NAMALWA (cell line): ENCODE data around the gene CCDC136.

Source experiments
- DNase-seq: peaks from one replicate; pipeline ENCODE4 v3.0.0-alpha.2; 2015; ENCODE audit warnings: low spot score

Gene CCDC136

DNA sequence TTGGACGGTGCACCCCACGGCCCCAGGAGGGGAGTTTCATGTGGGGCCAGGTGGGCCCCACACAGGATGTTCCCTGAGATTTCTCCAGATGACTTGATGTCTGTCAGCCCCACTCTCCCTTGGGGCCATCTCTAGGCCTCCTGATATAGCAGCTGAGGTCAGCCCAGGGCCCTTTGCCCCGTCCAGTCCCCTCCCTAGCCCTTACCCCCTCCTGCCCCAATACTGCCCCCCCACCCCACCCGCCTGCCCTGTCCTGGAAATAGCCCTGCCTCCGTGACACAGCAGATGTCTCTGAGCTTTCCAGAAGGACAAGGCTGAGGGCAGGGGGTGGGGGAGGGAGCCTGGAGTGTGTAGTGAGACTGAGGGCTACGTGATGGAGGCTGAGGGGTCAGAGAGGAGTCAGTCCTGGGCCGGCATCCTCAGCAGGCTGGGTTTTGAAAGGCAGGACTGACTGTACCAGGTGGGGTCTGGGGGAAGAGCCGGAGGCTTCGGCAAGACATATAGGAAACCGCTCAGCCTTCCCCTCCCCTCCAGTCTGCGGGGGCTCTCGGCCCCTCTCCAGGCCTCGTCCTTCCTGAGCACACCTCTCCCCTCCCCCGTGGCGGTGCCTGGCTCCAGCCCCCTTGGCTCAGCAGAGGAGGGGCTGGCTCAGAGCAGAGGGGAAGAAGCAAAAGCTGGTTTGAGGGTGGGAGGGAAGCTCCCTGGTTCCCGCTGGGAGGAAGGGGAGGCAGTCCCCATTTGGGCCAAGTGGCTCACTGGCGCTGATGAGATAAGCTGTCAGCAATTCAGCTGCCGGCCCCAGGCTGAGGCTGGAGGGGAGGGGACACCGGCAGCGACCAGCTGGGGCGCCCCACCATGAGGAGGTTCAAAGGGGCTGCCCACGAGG lies 40.5 kb downstream of the CCDC136 start:
- no peak for DNase-seq

DNA sequence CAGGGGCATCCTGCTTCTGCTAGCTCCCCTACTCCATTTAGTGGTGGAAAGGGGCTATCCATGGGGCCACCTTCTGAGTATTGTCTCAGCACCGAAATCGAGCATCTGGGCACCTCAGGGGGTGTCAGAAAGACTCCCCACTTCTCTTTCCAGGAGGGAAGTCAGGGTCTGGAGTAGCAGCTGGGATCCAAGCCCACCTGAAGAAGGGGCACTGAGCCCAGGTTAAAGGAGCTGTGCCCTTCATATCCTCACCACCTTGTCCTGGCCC lies 41.0 kb downstream of the CCDC136 start:
- DNase-seq = no peak

DNA sequence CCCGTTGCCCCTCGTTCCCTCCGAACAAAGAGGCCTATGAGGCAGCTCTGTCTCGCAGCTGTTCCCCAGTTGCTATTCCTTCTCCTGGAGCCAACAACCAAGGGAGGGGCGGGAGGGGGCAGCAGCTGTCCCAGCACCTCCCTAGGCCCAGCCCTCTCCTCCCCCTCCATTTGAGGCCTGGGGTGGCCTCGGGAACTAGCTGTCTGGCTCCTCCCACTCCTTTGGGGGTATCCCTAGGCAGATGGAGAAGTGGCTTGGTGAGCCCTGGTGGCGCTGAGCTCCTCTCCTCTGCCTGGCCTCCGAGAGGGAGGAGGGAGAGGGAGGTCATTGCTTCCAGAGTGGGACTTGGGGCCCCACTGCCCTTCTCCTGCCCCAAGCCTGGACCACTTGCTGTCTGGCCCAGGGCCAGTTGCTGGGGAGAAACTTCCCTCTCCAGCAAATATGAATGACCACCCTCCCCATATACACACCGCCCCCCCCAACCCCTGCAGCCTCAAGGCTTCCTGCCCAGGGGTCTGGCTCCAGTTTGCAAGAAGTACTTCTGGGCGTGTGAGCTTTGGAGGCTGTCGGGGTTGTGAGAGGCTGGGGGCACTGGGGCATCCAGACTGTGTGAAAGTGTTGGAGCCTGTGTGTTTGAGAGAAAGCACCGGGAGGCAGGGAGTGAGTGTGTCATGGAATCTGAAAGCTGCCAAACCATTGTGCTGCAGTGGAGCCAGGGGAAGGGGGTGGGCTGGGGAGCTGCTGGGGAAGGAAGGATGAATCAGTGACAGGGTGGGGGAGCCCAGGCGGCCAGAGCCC lies 41.6 kb downstream of the CCDC136 start:
- no peak for DNase-seq

DNA sequence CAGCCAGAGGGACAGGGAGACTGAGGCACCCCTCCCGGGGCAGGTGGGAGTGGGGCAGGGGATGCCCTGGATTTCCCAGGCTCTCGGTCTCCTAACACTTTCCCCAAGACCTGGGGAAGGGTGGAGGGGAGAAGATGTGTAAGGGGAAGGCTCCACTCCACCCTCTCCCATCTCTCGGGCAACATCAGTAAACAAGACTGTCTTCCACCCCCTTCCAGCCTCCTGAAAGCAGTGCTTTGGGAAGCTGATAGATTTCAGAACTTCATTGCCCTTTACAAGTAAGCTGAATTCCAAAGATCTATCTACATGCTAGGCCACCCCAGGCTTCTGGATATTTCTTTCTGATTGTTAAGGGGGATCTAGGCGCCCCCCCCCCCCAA lies 42.2 kb downstream of the CCDC136 start:
- no peak for DNase-seq

DNA sequence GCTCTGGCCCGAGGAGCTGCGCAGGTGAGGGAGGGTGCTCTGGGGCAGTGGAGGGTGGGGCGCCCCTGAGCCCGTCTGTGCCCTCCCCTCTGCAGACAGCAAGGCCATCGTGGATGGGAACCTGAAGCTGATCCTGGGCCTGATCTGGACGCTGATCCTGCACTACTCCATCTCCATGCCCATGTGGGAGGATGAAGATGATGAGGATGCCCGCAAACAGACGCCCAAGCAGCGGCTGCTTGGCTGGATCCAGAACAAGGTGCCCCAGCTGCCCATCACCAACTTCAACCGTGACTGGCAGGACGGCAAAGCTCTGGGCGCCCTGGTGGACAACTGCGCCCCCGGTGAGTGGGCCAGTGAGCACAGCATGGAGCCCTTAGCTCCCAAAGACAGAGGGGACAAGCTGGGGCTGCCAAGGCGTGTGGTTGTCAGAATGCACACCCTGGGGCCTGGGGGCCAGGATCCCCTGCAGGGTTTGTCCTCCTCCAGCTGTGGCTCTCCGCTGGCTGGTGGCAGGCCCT lies 43.5 kb downstream of the CCDC136 start:
- DNase-seq = no peak

DNA sequence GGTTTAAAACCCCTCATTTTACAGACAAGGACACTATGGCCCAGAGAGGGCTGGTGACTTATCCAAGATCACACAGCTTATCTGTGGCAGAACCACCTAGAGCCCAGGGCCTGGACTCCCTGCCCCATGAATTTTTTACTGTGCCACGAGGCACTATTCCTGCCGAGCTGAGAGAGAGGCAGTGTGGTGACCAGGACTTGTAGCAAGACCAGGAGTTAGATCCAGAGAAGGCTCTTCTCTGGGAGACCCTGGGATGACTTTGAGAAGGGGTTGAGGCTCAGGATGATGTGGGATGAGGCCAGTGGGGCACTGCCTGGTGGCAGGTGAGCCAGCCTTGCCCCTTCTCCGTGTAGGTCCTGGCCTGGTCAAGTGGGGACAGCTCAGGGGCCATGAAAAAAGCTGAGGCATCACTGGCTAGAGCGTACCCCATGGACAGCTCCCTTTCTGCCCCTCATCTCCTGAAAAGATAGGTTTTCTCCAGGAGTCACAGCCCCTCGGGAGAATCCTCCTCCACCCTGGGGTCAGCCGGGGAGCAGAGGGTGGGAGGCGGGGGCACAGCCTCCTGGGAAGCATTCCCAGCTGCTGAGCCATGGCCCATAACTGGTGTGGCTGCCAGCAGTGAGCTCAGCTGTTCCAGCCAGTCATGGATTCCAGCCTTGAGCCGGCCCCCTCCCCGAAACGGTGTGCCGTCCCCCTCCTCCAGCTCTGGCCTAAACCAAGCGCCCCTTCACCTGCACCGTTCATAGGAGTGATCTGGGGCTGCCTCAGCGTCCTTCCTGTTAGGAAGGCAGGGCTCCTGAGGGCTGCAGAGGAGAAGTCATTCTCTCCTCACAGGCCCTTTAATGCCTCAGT lies 44.2 kb downstream of the CCDC136 start:
- DNase-seq = no peak

DNA sequence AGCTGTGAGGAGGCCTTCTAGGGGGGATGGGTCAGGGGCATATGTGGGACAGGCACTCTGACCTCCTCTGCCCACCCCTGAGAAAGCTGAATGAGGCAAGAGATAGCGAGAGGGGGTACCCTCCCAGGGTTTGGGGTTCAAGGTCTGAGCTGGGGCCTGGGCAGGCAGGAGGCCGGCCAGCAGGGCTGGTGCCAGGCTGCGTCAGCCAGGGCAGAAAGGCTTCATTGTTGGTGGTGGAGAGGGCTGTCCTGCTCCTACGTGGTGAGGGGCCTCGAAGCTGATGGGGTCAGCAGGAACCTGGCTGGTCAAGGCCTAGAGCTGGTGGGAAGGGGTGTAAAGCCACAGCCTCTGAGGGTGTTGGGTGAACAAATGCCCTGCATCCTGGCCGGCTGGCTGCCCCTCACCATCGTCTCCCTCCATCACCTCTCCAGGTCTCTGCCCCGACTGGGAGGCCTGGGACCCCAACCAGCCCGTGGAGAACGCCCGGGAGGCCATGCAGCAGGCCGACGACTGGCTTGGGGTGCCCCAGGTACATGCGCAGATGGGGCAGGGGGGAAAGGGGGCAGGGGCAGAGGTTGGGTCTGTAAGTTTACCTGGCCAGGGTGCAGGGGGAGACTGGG lies 45.1 kb downstream of the CCDC136 start:
- DNase-seq = no peak

DNA sequence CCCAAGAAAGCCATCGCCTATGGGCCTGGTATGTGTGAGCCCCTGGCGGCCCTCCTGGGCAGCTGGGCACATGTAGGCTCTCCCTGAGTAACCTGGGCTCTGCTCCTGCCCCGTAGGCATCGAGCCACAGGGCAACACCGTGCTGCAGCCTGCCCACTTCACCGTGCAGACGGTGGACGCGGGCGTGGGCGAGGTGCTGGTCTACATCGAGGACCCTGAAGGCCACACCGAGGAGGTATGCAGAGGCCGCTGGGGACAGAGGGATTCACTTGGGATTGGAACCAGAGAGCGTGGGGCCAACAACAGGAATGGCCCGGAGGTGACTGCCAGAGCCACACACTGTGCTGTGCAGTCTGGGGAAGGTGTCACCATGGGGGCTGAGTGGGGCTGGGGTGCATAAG lies 45.8 kb downstream of the CCDC136 start:
- DNase-seq = no peak

DNA sequence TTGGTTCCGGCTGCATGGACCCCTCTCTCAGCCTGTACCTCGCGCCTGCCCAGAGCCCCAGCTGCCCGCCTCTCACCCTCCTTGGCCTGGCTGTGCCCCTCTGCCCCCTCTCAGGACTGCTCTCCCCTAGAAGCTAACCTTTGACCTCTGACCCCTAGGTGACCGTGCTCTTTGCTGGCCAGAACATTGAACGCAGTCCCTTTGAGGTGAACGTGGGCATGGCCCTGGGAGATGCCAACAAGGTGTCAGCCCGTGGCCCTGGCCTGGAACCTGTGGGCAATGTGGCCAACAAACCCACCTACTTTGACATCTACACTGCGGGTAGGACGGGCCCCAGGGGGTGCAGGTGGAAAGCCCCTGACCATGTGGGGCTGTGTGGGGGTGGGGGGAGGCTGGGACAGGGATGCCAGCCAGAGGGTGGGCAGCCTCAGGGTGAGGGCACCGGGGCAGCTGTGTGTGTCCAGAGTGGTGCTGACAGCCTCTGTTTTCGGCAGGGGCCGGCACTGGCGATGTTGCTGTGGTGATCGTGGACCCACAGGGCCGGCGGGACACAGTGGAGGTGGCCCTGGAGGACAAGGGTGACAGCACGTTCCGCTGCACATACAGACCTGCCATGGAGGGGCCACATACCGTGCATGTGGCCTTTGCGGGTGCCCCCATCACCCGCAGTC lies 46.5 kb downstream of the CCDC136 start:
- no peak for DNase-seq

DNA sequence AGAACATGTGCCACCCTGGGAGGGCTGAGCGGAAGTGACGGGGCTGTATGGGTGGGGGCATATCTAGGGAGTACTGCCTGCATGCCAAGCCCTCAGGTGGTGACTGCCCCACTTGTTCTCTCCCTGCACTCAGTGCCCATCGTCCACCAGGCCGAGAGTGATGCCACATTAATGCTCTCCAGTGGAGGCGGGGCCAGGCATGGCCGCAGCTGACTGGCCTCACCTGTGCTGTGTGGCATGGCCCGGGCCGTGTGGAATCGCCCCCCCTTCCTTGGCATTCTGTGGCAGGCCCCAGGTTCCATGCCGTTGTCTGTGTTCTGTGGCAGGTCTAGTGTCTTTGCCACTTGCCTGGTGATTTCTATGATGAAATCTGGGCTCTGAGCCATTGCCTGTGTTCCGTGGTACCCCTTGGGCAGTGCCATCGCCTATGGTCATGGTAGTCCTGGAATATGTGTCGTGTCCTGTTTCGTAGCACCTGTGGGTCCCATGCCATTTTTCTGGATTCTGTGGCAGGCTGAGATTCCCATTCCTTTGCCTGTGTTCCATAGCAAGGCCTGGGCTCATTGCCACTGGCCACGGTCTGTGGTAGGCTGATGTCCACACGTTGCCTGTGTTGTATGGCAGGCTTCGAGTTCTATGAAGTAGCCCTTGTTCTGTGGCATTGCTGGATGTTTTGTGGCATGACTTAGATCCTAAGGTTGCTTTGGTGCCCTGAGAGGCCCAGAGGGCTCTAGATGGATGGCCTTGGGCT lies 47.4 kb downstream of the CCDC136 start:
- DNase-seq = no peak

DNA sequence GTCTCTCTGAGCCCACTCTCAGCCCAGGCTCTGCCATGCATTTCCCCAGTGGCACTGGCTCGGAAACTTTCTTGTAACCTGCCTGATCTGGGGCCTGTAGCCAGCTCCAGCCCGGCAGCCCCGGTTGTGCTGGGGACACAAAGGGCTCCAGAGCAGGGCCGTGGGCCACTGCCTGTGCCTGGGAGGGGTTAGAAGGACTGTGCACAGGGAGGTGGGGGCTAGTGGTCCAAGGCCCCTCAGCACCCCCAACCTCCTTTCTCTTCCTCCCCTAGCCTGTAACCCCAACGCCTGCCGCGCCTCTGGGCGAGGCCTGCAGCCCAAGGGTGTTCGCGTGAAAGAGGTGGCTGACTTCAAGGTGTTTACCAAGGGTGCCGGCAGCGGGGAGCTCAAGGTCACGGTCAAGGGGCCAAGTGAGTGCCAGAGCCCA lies 48.0 kb downstream of the CCDC136 start:
- DNase-seq = no peak

DNA sequence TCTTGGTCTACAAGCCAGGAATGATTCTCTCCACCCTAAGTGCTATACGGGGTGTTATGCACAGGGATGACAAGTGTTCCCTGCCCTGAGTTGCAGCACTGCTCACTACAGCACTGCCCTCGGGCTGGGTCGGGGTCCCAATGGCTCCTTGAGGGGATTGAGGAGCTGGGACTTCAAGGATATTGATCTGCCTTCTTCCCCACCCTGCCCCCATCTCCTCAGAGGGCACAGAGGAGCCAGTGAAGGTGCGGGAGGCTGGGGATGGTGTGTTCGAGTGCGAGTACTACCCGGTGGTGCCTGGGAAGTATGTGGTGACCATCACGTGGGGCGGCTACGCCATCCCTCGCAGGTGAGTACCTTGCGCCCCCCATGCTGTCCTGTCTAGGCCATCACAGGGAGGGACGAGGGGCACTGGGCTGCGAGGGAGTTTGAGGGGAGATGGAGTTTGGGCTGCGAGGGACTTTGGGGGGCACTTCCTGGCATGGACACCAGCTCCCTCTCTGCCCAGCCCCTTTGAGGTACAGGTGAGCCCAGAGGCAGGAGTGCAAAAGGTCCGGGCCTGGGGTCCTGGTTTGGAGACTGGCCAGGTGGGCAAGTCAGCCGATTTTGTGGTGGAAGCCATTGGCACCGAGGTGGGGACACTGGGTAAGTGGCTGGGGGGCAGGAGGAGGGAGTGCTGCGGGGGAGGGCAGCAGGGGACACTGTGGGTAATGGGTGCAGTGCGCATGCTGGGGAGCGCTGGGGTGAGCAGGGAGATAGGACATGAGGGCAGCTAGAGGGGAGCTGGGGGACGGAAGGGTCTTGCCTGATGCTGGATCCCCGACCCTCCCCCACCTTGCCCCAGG lies 48.8 kb downstream of the CCDC136 start:
- no peak for DNase-seq

DNA sequence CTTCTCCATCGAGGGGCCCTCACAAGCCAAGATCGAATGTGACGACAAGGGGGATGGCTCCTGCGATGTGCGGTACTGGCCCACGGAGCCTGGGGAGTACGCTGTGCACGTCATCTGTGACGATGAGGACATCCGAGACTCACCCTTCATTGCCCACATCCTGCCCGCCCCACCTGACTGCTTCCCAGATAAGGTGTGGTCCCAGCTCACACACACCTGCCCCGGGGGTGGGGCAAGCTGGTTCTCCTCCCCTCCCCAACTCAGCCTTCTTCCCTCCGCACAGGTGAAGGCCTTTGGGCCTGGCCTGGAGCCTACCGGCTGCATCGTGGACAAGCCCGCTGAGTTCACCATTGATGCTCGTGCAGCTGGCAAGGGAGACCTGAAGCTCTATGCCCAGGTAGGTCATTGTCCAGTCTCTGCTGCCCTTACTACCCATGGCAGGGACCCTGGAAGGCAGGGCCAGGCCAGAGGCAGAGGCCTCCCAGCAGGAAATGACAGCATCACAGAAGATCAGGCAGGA lies 49.5 kb downstream of the CCDC136 start:
- no peak for DNase-seq

DNA sequence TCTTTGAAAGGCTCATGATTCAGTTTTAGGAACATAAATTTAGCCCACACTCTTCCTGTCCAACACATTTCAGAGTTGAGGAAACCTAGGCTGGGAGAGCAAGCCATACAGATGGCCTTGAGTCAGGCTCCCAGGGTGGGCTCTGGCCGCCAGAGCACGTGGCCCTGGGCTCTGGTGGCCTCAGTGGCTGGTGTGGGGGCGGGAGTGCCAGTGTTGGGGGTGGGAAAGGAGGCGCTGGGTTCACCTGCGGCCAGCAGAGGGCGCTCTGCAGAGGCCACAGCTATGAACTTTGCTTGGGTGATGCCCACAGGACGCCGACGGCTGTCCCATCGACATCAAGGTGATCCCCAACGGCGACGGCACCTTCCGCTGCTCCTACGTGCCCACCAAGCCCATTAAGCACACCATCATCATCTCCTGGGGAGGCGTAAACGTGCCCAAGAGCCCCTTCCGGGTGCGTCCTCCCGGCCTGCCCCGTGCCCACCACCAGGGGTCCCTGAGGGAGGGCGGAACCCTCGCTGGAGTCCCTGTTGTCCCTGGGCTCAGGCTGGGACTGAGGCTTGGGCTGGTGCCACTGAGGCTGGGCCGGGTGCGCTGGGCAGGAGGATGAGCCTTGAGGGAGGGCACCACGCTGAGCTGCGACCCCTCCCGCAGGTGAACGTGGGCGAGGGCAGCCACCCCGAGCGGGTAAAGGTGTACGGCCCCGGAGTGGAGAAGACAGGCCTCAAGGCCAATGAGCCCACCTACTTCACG lies 50.3 kb downstream of the CCDC136 start:
- peak; percentile 81 for DNase-seq

DNA sequence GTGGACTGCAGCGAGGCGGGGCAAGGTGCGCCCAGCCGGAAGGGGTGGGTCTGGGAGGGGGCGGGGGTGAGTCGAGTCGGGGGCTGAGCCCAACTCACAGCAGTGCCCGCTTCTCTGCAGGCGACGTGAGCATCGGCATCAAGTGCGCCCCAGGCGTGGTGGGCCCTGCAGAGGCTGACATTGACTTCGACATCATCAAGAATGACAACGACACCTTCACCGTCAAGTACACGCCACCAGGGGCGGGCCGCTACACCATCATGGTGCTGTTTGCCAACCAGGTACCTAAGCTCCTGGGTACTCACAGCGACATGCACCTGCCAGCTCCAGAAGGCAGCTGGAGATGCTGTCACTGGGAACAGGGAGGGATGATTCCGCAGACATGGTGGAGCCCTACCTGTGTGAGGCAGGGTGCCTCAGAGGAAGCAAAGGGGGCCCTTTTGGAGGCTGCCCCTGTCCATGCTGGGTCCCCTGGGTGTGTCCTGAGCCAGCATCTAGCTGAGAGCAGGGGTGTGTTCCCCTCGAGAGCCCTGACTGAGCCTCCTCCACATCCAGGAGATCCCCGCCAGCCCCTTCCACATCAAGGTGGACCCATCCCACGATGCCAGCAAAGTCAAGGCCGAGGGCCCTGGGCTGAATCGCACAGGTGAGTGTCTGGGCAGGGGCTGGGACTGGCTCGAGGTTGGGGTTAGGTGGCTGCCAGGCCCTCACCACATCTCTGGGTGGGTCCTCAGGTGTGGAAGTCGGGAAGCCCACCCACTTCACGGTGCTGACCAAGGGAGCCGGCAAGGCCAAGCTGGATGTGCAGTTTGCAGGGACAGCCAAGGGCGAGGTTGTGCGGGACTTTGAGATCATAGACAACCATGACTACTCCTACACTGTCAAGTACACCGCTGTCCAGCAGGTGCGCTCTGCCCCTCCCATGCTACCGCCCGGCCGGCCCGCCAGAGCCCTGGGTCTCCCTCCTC lies 51.2 kb downstream of the CCDC136 start:
- DNase-seq = no peak

DNA sequence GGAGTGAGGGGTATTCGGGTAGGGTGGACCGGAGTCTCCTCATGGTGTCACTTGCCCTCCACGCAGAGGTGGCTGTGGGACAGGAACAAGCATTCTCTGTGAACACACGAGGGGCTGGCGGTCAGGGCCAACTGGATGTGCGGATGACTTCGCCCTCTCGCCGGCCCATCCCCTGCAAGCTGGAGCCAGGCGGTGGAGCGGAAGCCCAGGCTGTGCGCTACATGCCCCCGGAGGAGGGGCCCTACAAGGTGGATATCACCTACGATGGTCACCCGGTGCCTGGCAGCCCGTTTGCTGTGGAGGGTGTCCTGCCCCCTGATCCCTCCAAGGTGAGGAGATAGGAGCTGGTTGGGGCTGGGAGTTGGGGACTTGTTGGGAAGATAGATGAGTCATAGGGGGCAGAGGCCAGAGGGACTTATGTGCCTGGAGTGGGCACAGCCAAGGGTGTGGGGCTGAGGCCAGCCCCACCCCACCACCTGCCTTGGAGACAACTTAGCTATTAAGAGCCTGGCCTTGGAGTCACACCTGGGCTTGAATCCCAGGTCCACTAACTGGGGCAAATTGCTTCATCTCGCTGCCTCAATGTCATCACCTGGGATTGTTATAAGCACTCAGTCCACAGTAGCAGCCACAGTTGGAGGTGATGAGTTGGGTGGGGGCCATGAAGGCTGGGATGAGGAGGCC lies 52.3 kb downstream of the CCDC136 start:
- DNase-seq = no peak

DNA sequence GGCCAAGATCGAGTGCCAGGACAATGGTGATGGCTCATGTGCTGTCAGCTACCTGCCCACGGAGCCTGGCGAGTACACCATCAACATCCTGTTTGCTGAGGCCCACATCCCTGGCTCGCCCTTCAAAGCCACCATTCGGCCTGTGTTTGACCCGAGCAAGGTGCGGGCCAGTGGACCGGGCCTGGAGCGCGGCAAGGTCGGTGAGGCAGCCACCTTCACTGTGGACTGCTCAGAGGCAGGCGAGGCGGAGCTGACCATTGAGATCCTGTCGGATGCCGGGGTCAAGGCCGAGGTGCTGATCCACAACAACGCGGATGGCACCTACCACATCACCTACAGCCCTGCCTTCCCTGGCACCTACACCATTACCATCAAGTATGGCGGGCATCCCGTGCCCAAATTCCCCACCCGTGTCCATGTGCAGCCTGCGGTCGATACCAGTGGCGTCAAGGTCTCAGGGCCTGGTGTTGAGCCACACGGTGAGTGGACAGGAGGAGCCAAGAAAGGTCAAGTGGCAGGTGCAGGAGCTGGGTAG lies 53.1 kb downstream of the CCDC136 start:
- DNase-seq = no peak
